PC-9 (cell line): ENCODE data around the gene TOX2. TPM values are rescaled to one million over a fixed set of nuclear protein-coding genes. Genes with fewer than 3 reads are reported as not detected.
A peak's percentile ranks its signal among the peaks of the same experiment; 100 is the strongest.

Experiments
- BruUV-seq: library from RNA; stranded (reverse); fragments of 400-500 nt; replicated peaks from 2 replicates; lab custom pipeline; 2021; lab: Mats Ljungman, UMichigan
- CTCF ChIA-PET: fragments of 300-600 bp; sonication (Branson Sonifier 250); formaldehyde crosslinking; loops from one replicate; lab custom pipeline; 2022; ENCODE audit warnings: antibody characterized with exemption; lab: Charles Lee
- POLR2A ChIA-PET: fragments of 300-600 bp; sonication (Branson Sonifier 250); formaldehyde crosslinking; loops from one replicate; lab custom pipeline; 2022; ENCODE audit warnings: antibody characterized with exemption; ENCODE audit not compliant: unreplicated experiment; lab: Charles Lee
- DNase-seq, 2 experiments: peaks; one replicate each; pipeline versions ENCODE4 v3.0.0 to v3.0.0-alpha.2; 2015 to 2022; ENCODE audit warnings: mixed read lengths in 1 of 2
- H2AFZ ChIP-seq: fragments of 200-600 bp; sonication (generic); 2 replicates; pipeline ENCODE4 v1.8.1; 2017; ENCODE audit warnings: antibody characterized with exemption
- H3F3A ChIP-seq: fragments of 200-600 bp; sonication (generic); 2 replicates; pipeline ENCODE4 v1.8.1; 2017; ENCODE audit warnings: antibody characterized with exemption, mild to moderate bottlenecking, low read depth; ENCODE audit not compliant: insufficient read depth
- H3K27ac ChIP-seq: fragments of 200-600 bp; sonication (generic); 2 replicates; pipeline ENCODE4 v1.6.1; 2016; ENCODE audit warnings: mixed run types
- H3K27me3 ChIP-seq: fragments of 200-600 bp; sonication (generic); 2 replicates; pipeline ENCODE4 v1.6.1; 2016; ENCODE audit warnings: low read depth, mixed run types; ENCODE audit not compliant: insufficient read depth
- H3K36me3 ChIP-seq: fragments of 200-600 bp; sonication (generic); 2 replicates; pipeline ENCODE4 v1.6.1; 2016; ENCODE audit warnings: low read depth, mixed run types
- H3K4me1 ChIP-seq: fragments of 200-600 bp; sonication (generic); replicated peaks from 2 replicates; pipeline ENCODE4 v1.6.1; 2016; ENCODE audit warnings: mixed run types; ENCODE audit not compliant: insufficient read depth
- H3K4me2 ChIP-seq: fragments of 200-600 bp; sonication (generic); 2 replicates; pipeline ENCODE4 v1.6.1; 2017; ENCODE audit warnings: mixed run types
- H3K4me3 ChIP-seq: fragments of 200-600 bp; sonication (generic); 2 replicates; pipeline ENCODE4 v1.6.1; 2016; ENCODE audit warnings: mixed run types
- H3K79me2 ChIP-seq: fragments of 200-600 bp; sonication (generic); 2 replicates; pipeline ENCODE4 v1.6.1; 2017; ENCODE audit warnings: low read depth, mixed run types
- H3K9me2 ChIP-seq: fragments of 200-600 bp; sonication (generic); 2 replicates; pipeline ENCODE4 v1.8.1; 2017; ENCODE audit warnings: mild to moderate bottlenecking; ENCODE audit not compliant: insufficient read depth
- H3K9me3 ChIP-seq: fragments of 200-600 bp; sonication (generic); 2 replicates; pipeline ENCODE4 v1.8.1; 2016; ENCODE audit warnings: low read depth; ENCODE audit not compliant: insufficient read depth
- H4K20me1 ChIP-seq: fragments of 200-600 bp; sonication (generic); 2 replicates; pipeline ENCODE4 v1.8.1; 2017; ENCODE audit not compliant: insufficient read depth
- CTCF ChIP-seq: fragments of 200-600 bp; sonication (generic); conservative IDR thresholded peaks from 2 replicates; pipeline ENCODE4 v1.6.1; 2017; ENCODE audit warnings: mixed run types, antibody characterized with exemption, mild to moderate bottlenecking, moderate library complexity
- EZH2 ChIP-seq: fragments of 200-600 bp; sonication (generic); IDR thresholded peaks from 2 replicates; pipeline ENCODE4 v1.8.0; 2017; ENCODE audit warnings: antibody characterized with exemption, low read depth
- intact Hi-C: fragments of 100-400 bp; cut with micrococcal nuclease; formaldehyde crosslinking; loops from one replicate; pipeline ENCODE4 v1.10.0; 2022; ENCODE audit not compliant: unreplicated experiment
- total RNA-seq: library from RNA; stranded (reverse); gene quantifications from 2 replicates; pipeline ENCODE4 v1.2.3, GENCODE V29; 2021

Gene TOX2
- total RNA-seq, 1 experiment from 2014 or later: 30.1 TPM

DNA sequence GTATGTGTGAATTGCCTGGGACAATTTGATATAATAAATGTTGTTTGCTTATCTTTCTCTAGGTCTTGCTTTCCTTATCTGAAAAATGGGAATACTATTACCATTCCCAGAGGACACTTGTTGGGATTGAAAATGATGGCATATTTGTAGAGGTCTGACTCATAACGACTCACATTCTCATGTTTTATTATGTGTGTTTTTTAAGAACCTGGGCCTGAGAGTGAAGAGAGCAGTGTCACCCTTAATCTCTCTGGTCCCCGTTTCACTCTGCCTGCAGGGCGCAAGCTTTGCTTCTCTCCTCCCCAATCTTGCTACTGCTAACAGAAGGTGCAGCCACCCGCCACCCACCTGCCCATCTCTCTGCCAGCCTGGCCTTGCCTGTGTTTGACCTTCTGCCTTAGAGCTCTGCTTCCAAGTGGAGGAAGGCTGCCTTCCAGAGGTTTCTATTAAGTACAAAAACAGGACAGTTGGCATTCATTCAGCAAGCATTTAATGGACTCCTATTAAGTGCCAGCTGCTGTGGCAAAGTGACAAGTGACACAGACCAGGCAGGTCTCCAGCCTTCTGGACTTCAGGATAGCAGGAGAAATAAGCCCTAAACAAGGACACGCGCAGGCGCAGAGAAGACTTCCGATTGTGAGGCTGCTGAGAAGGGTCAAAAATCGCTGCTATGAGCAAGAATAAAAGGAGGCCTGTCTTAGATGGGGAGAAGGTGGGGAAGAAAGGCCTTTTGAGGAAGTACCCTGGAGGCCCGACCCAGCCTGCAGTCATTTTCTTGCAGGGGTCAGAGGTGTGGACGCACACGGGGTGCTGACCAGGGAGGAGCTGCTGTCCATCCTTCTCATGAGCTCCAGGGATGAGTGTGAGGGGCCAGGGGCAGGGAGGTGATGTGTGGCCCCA, 159.8 kb downstream of the TOX2 start:
- H2AFZ ChIP-seq: no peak overlapping the region; the same call in 1 of the 2 replicates
- H4K20me1 ChIP-seq: no peaks in the 10 kb centered on the region
- H3K27me3 ChIP-seq: no peaks in the 10 kb centered on the region
- H3K36me3 ChIP-seq: peaks cover 4% of the 10 kb centered on the region; the same call in 1 of the 2 replicates
- ChIA-PET POLR2A (no interaction called here), CTCF (no interaction called here)
- H3K27ac ChIP-seq: peak overlapping the region; percentile 58
- no TSS peak for BruUV-seq
- peak in 1 of 2 experiments; percentile 67 for DNase-seq
- peaks cover 10% of the 10 kb centered on the region for H3K4me1 ChIP-seq
- H3K4me3 ChIP-seq: no peak overlapping the region
- no peaks in the 10 kb centered on the region for H3K79me2 ChIP-seq
- H3K9me2 ChIP-seq: no peaks in the 10 kb centered on the region
- peaks cover 21% of the 10 kb centered on the region for H3F3A ChIP-seq
- H3K9me3 ChIP-seq: no peaks in the 10 kb centered on the region
- H3K4me2 ChIP-seq: peak overlapping the region; percentile 46
- intact Hi-C loops: no loop called here
- no peak for TF ChIP-seq EZH2
- no peak for TF ChIP-seq CTCF

- Histone ChIP-seq H3K9me3 (no peaks in the 10 kb centered on the region), H3K79me2 (no peaks in the 10 kb centered on the region), H4K20me1 (no peaks in the 10 kb centered on the region), H3K36me3 (no peaks in the 10 kb centered on the region), H3F3A (peaks cover 21% of the 10 kb centered on the region), H3K4me2 (no peak overlapping the region), H3K4me3 (no peak overlapping the region), H3K27ac (no peak overlapping the region), H2AFZ (no peak overlapping the region), H3K9me2 (no peaks in the 10 kb centered on the region), H3K27me3 (no peaks in the 10 kb centered on the region), H3K4me1 (peaks cover 10% of the 10 kb centered on the region)
- DNase-seq: no peak
- CTCF ChIA-PET: no interaction called here
- POLR2A ChIA-PET: no interaction called here
- no TSS peak for BruUV-seq
- intact Hi-C loops: no loop called here
- TF ChIP-seq CTCF (no peak), EZH2 (no peak)
Measured at GRCh38 chr20:44075191-44075949, 160.7 kb downstream of the TOX2 start.

DNA sequence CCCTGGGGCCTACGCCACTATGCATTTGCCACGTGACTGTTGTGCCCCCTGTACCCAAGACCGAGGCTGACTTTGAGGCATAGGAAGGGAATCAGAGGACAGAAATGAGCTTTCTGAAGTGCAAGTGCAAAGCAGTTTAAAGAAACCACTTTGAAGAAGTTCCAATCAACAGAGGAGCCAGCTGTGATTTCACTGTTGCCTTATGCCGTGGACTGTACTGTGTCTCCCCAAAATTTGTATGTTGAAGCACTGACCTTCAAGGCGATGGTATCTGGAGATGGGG, 161.2 kb downstream of the TOX2 start:
- Histone ChIP-seq H2AFZ (no peak overlapping the region), H3K9me2 (no peaks in the 10 kb centered on the region), H3F3A (peaks cover 21% of the 10 kb centered on the region), H3K36me3 (no peaks in the 10 kb centered on the region), H3K27me3 (no peaks in the 10 kb centered on the region), H3K9me3 (no peaks in the 10 kb centered on the region), H3K4me3 (no peak overlapping the region), H4K20me1 (no peaks in the 10 kb centered on the region), H3K27ac (no peak overlapping the region), H3K4me1 (peaks cover 10% of the 10 kb centered on the region), H3K4me2 (no peak overlapping the region), H3K79me2 (no peaks in the 10 kb centered on the region)
- no TSS peak for BruUV-seq
- TF ChIP-seq CTCF (no peak), EZH2 (no peak)
- ChIA-PET POLR2A (no interaction called here), CTCF (interaction anchor here (0.6 kb wide), 1 partner anchor 255 kb away, joined by 5 read pairs; no protein-coding TSS in a partner anchor)
- DNase-seq: no peak
- intact Hi-C loops: no loop called here
